HG02571 (cell line): Measurements from ENCODE around the gene KASH5.
"Not testable (repeated sequence)": the region's sequence is repeated elsewhere in the genome, so short reads cannot be mapped to it uniquely, and the experiment has no call there.

ENCODE experiments used
- ATAC-seq: cut with Tn5 transposase; IDR thresholded peaks from one replicate; pipeline ENCODE4 v1.9.1; 2021; ENCODE audit warnings: mild to moderate bottlenecking, moderate library complexity; ENCODE audit not compliant: unreplicated experiment

The KASH5 gene

DNA sequence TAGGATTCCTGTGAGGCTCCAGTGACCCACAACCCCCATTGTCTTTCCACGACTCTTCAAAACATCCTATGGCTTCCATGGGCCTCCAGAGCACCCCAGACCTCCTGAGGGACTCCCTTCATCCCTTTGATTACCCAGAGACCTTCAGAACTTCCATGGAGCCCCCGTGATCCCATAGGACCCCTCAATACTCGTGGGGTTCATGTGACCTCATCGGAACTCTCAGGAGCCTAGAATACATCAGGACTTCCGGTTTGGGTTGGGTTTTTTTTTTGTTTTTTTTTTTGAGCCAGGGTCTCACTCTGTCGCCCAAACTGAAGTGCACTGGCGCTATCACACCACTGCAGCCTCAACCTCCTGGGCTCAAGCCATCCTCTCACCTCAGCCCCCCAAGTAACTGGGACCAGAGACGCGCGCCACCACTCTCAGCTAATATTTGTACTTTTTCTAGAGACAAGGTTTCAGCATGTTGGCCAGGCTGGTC, 65.8 kb downstream of the KASH5 start:
- no peak for ATAC-seq

GRCh38 chr19:49455773-49456172, 67.7 kb downstream of the KASH5 start:
- no peak for ATAC-seq

DNA sequence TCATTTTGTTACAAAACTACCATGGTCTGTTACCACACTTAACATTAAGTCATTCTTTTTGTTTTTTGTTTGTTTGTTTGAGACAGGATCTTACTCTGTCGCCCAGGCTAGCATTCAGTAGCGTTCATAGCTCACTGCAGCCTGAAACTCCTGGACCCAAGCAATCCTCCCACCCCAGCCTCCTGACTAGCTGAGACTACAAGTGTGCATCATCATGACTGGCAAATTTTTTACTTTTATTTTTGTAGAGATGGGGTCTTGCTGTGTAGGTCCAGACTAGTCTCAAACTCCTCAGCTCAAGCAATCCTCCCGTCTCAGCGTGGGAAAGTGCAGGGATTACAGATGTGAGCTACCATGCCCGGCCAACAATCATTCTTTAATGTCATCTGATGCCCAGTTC, 68.3 kb downstream of the KASH5 start:
- ATAC-seq: no peak

DNA sequence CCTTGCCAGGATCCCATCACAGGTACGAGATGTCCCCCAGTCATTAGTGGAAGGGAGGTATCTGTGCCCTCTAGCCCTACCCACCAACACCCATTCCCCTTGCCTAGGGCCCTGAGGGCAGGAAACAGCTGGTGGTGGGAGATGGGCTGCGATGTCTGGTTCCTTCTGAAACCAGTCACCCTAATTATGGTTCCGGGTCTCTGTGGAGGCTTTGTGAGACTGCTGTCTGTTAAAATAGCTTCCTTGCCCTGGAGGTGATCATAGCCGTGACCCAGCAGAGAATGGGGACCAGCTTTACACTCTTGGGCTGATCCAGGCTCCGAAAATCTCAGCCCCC, 70.5 kb downstream of the KASH5 start:
- ATAC-seq: no peak

DNA sequence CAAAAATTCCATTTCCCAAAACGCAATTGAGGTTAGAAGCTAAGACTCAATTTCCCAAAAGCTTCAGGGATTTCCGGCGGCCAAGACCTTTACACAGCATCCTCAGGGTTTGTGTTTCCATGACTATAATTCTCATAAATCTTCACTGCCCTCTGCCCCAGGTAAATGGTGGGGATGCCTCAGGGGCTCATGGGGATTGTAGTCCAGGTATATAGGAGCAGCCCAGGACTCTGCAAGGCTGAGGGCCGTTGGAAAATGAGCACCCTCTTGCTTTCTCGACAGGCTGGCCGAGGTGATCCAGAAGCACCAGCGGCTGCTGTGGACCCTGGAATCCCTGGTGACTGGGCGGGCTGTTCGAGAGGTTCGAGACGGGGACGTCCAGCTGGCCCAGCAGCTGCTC, 71.3 kb downstream of the KASH5 start:
- ATAC-seq: no peak

DNA sequence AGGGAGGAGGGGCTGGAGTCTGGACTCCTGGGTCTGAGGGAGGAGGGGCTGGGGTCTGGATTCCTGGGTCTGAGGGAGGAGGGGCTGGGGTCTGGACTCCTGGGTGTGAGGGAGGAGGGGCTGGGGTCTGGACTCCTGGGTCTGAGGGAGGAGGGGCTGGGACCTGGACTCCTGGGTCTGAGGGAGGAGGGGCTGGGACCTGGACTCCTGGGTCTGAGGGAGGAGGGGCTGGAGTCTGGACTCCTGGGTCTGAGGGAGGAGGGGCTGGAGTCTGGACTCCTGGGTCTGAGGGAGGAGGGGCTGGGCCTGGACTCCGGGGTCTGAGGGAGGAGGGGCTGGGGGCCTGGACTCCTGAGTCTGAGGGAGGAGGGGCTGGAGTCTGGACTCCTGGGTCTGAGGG, 73.1 kb downstream of the KASH5 start:
- ATAC-seq: not testable (repeated sequence)

DNA sequence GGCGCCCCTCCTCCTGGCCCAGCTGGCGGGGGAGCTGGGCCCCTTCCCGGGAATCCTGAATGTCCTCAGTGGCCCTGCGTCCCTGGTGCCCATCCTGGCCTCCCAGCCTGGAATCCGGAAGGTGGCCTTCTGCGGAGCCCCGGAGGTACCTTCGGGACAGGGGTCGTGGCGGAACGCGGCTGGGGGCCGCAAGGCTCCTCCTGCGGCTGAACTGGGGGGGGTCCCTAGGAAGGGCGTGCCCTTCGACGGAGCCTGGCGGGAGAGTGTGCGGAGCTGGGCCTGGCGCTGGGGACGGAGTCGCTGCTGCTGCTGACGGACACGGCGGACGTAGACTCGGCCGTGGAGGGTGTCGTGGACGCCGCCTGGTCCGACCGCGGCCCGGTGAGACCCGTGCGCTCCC, 73.6 kb downstream of the KASH5 start:
- ATAC-seq: no peak

DNA sequence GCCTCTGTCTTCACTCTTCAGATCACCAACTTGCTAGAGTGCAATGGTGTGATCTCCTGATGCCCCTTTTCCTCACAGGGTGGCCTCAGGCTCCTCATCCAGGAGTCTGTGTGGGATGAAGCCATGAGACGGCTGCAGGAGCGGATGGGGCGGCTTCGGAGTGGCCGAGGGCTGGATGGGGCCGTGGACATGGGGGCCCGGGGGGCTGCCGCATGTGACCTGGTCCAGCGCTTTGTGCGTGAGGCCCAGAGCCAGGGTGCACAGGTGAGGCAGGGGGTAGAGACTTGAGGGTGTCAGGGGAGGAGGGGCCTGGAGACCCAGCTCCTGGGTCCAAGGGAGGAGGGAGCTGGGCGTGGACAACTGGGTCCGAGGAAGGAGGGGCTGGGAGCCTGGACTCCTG, 74.4 kb downstream of the KASH5 start:
- no peak for ATAC-seq

DNA sequence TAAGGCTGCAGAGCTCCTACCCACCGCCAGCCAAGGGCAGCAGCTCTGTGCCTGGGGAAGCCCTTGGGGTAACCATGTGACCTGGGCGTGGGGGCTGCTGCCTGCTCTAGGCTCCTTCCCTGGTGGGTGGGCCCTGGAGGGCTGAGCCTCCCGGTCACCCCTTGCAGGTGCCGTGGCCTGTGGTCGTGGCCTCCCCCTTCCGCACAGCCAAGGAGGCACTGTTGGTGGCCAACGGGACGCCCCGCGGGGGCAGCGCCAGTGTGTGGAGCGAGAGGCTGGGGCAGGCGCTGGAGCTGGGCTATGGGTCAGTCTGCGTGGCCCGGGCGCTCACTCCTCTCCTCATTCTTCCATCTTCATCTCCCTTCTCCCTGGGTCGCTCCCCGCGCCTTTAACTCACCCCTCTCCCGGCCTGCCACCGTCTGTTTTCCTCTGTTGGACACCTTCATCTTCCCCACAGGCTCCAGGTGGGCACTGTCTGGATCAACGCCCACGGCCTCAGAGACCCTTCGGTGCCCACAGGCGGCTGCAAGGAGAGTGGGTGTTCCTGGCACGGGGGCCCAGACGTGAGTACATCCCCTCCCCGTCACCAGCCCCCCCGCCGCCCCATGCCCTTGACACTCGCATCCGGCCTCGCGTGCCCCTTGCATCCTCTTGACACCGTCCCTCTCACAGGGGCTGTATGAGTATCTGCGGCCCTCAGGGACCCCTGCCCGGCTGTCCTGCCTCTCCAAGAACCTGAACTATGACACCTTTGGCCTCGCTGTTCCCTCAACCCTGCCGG, 76.1 kb downstream of the KASH5 start:
- ATAC-seq: no peak

GRCh38 chr19:49465371-49465770, 77.3 kb downstream of the KASH5 start:
- ATAC-seq: no peak
